ENCODE measurements around the gene IMMP1L.

GRCh38 chr11:31441296-31441695, 68.1 kb downstream of the IMMP1L start:
- no peak for TF ChIP-seq CTCF (optimal IDR thresholded peaks at IDR 0.05 in 1 of 3, IDR thresholded peaks at IDR 0.05 in 1 of 3, conservative IDR thresholded peaks at IDR 0.05 in 1 of 3; ENCODE audit: extremely low read depth in 1 of 3, insufficient read depth in 2 of 3, low read length in 3 of 3)
- no peak for TF ChIP-seq EZH2 (IDR thresholded peaks at IDR 0.05; ENCODE audit: low read length)
